HEK293T (cell line): ENCODE results near the gene S1PR4.

Source experiments
- FOXM1 ChIP-seq: fragments of 450-650 bp; IDR thresholded peaks from 2 replicates; pipeline ENCODE4 v1.6.1; 2017; ENCODE audit warnings: mild to moderate bottlenecking, borderline replicate concordance
- L3MBTL2 ChIP-seq: fragments of 450-650 bp; conservative IDR thresholded peaks from 2 replicates; pipeline ENCODE4 v1.6.1; 2016; ENCODE audit warnings: mild to moderate bottlenecking
- SP1 ChIP-seq: fragments of 450-650 bp; IDR thresholded peaks from 2 replicates; pipeline ENCODE4 v1.6.1; 2017

DNA sequence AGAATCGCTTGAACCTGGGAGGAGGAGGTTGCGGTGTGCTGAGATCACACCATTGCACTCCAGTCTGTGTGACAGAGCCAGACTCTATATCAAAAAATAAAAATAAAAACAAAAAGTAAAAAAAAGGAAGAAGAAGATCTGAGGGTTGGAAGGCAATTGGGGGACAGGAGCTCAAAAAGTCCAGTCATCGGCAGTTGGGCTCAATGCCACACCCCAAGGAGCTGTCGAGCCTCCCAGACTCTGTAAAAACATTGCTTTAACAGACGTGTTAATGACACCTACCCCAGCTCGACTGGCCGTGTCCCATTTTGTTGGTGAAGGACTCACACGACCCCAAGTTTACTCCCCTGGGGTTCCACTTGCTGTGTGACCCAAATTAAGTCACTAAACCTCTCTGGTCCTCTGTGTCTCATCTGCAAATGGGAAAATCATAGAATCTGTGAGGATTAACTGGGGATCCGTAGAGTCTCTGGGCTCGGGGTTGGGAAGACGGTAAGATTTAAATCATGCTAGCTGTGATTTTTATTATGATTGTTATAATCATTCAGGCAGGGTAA is 35.7 kb upstream of the S1PR4 start:
- TF ChIP-seq SP1 = no peak
- TF ChIP-seq FOXM1 = no peak
- no peak for TF ChIP-seq L3MBTL2
